HTR-8/SVneo (cell line): ENCODE measurements around the gene HOXD12.

Source experiments
- DNase-seq: peaks from one replicate; pipeline ENCODE4 v3.0.0; 2011; ENCODE audit warnings: low spot score, mixed read lengths; ENCODE audit not compliant: insufficient read length
- FAIRE-seq: peaks from 2 replicates; lab custom pipeline; 2011; peaks lifted over from hg19 to GRCh38; lab: Jason Lieb, UNC

The HOXD12 gene

GRCh38 chr2:176142281-176142680 lies 42.7 kb downstream of the HOXD12 start:
- no peak for DNase-seq
- FAIRE-seq = no peak

- no peak for FAIRE-seq
- no peak for DNase-seq
These were observed 45.7 kb downstream of the HOXD12 start for GRCh38 chr2:176145085-176145969.

GRCh38 chr2:176146101-176146500 lies 46.5 kb downstream of the HOXD12 start:
- FAIRE-seq = no peak

GRCh38 chr2:176146645-176147044 lies 47.0 kb downstream of the HOXD12 start:
- no peak for FAIRE-seq
- DNase-seq = no peak

More at GRCh38 chr2:176146101-176146500, 46.5 kb downstream of the HOXD12 start:
- DNase-seq = no peak

- no peak for DNase-seq
- FAIRE-seq = no peak
These were observed 47.7 kb downstream of the HOXD12 start for GRCh38 chr2:176147210-176147799.

GRCh38 chr2:176147800-176148496 lies 48.4 kb downstream of the HOXD12 start:
- no peak for DNase-seq
- FAIRE-seq = no peak

GRCh38 chr2:176148751-176149421 lies 49.3 kb downstream of the HOXD12 start:
- DNase-seq (no peak), FAIRE-seq (no peak)

GRCh38 chr2:176149481-176149938 lies 49.9 kb downstream of the HOXD12 start:
- FAIRE-seq (no peak), DNase-seq (no peak)

- DNase-seq (no peak), FAIRE-seq (no peak)
These were observed 50.5 kb downstream of the HOXD12 start for GRCh38 chr2:176149939-176150583.

- FAIRE-seq (no peak), DNase-seq (no peak)
These were observed 51.2 kb downstream of the HOXD12 start for GRCh38 chr2:176150584-176151441.

GRCh38 chr2:176151442-176152287 lies 52.1 kb downstream of the HOXD12 start, which contains the start of gene HOXD4:
TSS of gene HOXD4 (plus strand) at chr2:176151550. CDS start at chr2:176151634, 84 bp downstream.
- FAIRE-seq = no peak
- no peak for DNase-seq
